ENCODE results near the gene PARVB. TPM values are rescaled to one million over a fixed set of nuclear protein-coding genes. Genes with fewer than 3 reads are reported as not detected.

Gene PARVB
- polyA plus RNA-seq, 1 donor, result 10.9 TPM

DNA sequence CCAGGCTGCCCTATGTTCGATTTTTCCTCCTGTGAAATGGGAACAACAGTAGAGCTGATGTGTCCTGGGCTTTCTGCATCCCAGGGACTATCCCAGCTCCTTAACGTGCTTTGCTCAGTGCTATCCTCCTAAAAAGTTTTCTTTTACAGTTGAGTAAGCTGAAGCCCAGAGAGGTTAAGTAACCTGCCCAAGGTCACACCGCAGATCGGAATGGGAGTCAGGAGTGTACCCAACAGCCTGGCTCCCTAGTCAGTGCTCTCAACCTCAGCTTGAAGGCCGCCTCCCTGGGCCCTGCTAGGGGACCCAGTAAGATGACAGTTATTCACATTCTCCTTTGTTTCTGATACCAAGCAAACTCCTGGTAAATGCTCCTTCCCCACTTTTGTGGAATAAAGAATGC is 45.9 kb downstream of the PARVB start:
- no peak overlapping the region for H3K4me3 ChIP-seq (ENCODE audit: low read length)
- no peaks in the 10 kb centered on the region for H3K27me3 ChIP-seq (ENCODE audit: control insufficient read depth, insufficient read depth, low read length)
- WGBS (ENCODE audit: insufficient coverage, low lambda C conversion rate), result no CpG with 5 or more reads among the region's 5 CpGs
- H3K36me3 ChIP-seq (ENCODE audit: control insufficient read depth, insufficient read depth, low read length), result no peaks in the 10 kb centered on the region
- H3K27ac ChIP-seq (ENCODE audit: low read length), result no peak overlapping the region
- DNase-seq, result no peak
- H3K4me1 ChIP-seq (ENCODE audit: control insufficient read depth, insufficient read depth, low read length), result no peaks in the 10 kb centered on the region
- H3K9me3 ChIP-seq (ENCODE audit: control insufficient read depth, low read depth, low read length), result no peaks in the 10 kb centered on the region

- no CpG with 5 or more reads among the region's 14 CpGs for WGBS (ENCODE audit: insufficient coverage, low lambda C conversion rate)
- H3K4me1 ChIP-seq (ENCODE audit: control insufficient read depth, insufficient read depth, low read length), result no peaks in the 10 kb centered on the region
- no peaks in the 10 kb centered on the region for H3K36me3 ChIP-seq (ENCODE audit: control insufficient read depth, insufficient read depth, low read length)
- H3K27ac ChIP-seq (ENCODE audit: low read length), result no peak overlapping the region
- H3K27me3 ChIP-seq (ENCODE audit: control insufficient read depth, insufficient read depth, low read length), result no peaks in the 10 kb centered on the region
- DNase-seq, result no peak
- H3K9me3 ChIP-seq (ENCODE audit: control insufficient read depth, low read depth, low read length), result no peaks in the 10 kb centered on the region
- H3K4me3 ChIP-seq (ENCODE audit: low read length), result no peak overlapping the region
Observed at GRCh38 chr22:44071781-44072326, 47.8 kb downstream of the PARVB start.

DNA sequence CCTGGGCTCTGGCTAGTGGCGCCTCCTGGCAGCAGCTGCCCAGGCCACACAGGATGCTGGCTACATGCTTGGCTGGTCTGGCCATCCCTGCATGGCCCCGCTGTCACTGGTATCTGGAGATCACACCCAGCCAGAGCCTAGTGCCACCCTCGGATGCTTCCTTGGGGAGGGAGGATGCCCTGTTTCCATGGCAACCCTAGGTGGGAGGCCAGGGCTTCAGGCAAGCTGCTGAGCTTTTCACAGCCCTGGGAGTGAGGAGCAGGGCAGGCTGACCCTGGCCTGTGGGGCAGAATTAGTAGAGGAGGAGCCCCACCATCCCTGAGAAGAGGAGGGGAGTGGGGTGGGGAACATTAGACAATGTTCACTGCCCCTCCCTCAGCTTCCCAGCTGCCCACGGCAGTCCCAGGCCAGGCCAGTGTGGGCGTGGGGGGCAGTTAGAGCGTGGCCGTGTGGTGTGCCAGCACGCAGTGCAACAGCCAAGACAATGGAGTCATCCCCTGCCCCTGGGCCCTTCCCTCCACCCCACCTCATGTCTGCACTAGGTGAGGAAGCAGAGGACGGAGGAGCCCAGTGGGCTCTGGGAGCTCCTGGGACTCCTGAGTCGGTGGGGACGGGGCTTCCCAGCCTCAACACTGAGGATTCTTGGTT is 50.4 kb downstream of the PARVB start:
- H3K4me1 ChIP-seq (ENCODE audit: control insufficient read depth, insufficient read depth, low read length), result no peaks in the 10 kb centered on the region
- H3K36me3 ChIP-seq (ENCODE audit: control insufficient read depth, insufficient read depth, low read length), result no peaks in the 10 kb centered on the region
- DNase-seq, result no peak
- no peaks in the 10 kb centered on the region for H3K9me3 ChIP-seq (ENCODE audit: control insufficient read depth, low read depth, low read length)
- no CpG with 5 or more reads among the region's 11 CpGs for WGBS (ENCODE audit: insufficient coverage, low lambda C conversion rate)
- no peak overlapping the region for H3K4me3 ChIP-seq (ENCODE audit: low read length)
- no peak overlapping the region for H3K27ac ChIP-seq (ENCODE audit: low read length)
- H3K27me3 ChIP-seq (ENCODE audit: control insufficient read depth, insufficient read depth, low read length), result no peaks in the 10 kb centered on the region

DNA sequence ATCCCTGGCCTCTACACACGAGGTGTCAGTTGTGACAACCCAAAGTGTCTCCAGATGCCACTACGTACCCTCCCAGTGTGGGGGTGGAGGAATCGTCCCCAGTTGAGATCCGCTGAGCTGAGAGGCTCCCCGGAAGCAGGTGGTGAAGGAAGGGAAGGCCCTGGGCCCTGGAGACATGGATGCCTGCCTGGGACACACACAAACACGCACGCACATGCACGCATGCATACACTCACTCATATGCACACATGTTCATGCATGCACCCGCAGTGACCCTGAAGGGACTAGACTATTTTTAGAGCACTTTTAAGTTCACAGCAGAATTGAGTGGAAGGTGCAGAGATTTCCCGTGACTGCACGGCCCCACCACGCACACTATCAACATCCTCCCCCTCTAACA is 50.9 kb downstream of the PARVB start:
- no peak for DNase-seq
- WGBS (ENCODE audit: insufficient coverage, low lambda C conversion rate), result no CpG with 5 or more reads among the region's 12 CpGs
- Histone ChIP-seq H3K4me1 (ENCODE audit: control insufficient read depth, insufficient read depth, low read length) (no peaks in the 10 kb centered on the region), H3K27me3 (ENCODE audit: control insufficient read depth, insufficient read depth, low read length) (no peaks in the 10 kb centered on the region), H3K4me3 (ENCODE audit: low read length) (no peak overlapping the region), H3K27ac (ENCODE audit: low read length) (no peak overlapping the region), H3K9me3 (ENCODE audit: control insufficient read depth, low read depth, low read length) (no peaks in the 10 kb centered on the region), H3K36me3 (ENCODE audit: control insufficient read depth, insufficient read depth, low read length) (no peaks in the 10 kb centered on the region)

DNA sequence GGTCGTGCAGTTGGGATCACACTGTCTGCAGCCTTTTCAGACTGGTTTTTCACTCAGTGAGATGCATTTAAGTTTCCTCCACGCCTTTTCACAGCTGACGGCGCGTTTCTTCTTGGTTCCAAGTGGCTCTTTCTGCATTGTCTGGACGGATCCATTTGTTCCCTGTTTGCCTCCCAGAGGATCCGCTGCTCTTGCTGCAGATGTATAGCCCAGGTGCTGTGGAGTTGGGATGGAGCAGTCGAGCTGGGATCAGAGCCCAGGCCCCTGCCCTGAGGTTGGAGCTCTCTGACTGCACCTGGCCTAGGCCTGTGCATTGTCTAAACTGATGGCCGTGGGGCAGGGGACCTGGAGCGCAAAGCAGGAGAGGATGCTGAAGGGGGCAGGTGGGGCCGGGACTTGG is 51.6 kb downstream of the PARVB start:
- H3K36me3 ChIP-seq (ENCODE audit: control insufficient read depth, insufficient read depth, low read length), result no peaks in the 10 kb centered on the region
- no peaks in the 10 kb centered on the region for H3K27me3 ChIP-seq (ENCODE audit: control insufficient read depth, insufficient read depth, low read length)
- WGBS (ENCODE audit: insufficient coverage, low lambda C conversion rate), result no CpG with 5 or more reads among the region's 11 CpGs
- DNase-seq, result no peak
- H3K27ac ChIP-seq (ENCODE audit: low read length), result no peak overlapping the region
- H3K9me3 ChIP-seq (ENCODE audit: control insufficient read depth, low read depth, low read length), result no peaks in the 10 kb centered on the region
- H3K4me3 ChIP-seq (ENCODE audit: low read length), result no peak overlapping the region
- no peaks in the 10 kb centered on the region for H3K4me1 ChIP-seq (ENCODE audit: control insufficient read depth, insufficient read depth, low read length)

DNA sequence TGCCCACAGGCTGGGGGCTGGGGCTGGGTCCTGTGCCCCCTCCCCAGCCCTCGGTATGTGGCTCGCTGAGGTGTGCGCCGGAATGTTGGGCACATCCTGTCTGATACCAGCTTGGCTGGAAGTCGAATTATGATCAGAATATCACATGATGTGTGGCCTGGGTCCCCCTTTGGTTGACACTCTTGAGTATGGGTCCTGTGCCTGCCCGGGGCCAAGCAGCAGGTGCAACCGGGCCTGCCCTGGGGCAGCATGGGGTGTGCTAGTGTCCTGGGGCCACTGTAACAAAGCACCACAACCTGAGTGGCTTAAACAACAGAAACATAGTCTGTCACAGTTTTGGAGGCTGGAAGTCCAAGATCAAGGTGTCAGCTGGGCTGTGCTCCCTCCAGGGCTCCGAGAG is 52.7 kb downstream of the PARVB start:
- Histone ChIP-seq H3K4me1 (ENCODE audit: control insufficient read depth, insufficient read depth, low read length) (no peaks in the 10 kb centered on the region), H3K9me3 (ENCODE audit: control insufficient read depth, low read depth, low read length) (no peaks in the 10 kb centered on the region), H3K4me3 (ENCODE audit: low read length) (no peak overlapping the region), H3K27me3 (ENCODE audit: control insufficient read depth, insufficient read depth, low read length) (no peaks in the 10 kb centered on the region), H3K27ac (ENCODE audit: low read length) (no peak overlapping the region), H3K36me3 (ENCODE audit: control insufficient read depth, insufficient read depth, low read length) (no peaks in the 10 kb centered on the region)
- no CpG with 5 or more reads among the region's 8 CpGs for WGBS (ENCODE audit: insufficient coverage, low lambda C conversion rate)
- DNase-seq, result no peak

- Histone ChIP-seq H3K36me3 (ENCODE audit: control insufficient read depth, insufficient read depth, low read length) (no peaks in the 10 kb centered on the region), H3K4me3 (ENCODE audit: low read length) (no peak overlapping the region), H3K4me1 (ENCODE audit: control insufficient read depth, insufficient read depth, low read length) (no peaks in the 10 kb centered on the region), H3K27me3 (ENCODE audit: control insufficient read depth, insufficient read depth, low read length) (no peaks in the 10 kb centered on the region), H3K9me3 (ENCODE audit: control insufficient read depth, low read depth, low read length) (no peaks in the 10 kb centered on the region), H3K27ac (ENCODE audit: low read length) (no peak overlapping the region)
- WGBS (ENCODE audit: insufficient coverage, low lambda C conversion rate), result 8% methylated on average over 5 of the region's 27 CpGs
- DNase-seq, result peak; percentile 42 to 70
Observed at GRCh38 chr22:44080936-44081861, 57.1 kb downstream of the PARVB start.

DNA sequence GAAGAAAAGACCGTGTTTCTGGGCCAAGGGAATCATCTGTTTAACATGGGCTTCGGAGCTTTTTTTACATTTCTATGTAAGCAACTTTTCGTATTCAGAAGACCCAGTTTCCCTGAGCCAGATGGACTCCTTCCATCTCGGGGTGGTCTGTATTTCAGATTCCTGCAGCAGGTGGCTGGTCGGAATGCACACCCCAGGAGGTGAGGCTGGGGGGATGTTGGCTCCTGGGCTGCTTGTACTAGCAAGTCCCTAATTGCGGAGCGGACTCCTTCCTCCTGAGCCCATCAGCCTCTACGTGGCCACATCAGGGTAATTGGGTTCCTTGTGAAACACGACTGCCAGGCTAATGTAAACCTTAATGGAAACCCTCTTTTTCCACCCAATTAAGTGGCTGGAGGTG is 58.7 kb downstream of the PARVB start:
- Histone ChIP-seq H3K4me3 (ENCODE audit: low read length) (no peak overlapping the region), H3K27ac (ENCODE audit: low read length) (no peak overlapping the region), H3K36me3 (ENCODE audit: control insufficient read depth, insufficient read depth, low read length) (no peaks in the 10 kb centered on the region), H3K27me3 (ENCODE audit: control insufficient read depth, insufficient read depth, low read length) (no peaks in the 10 kb centered on the region), H3K9me3 (ENCODE audit: control insufficient read depth, low read depth, low read length) (no peaks in the 10 kb centered on the region), H3K4me1 (ENCODE audit: control insufficient read depth, insufficient read depth, low read length) (no peaks in the 10 kb centered on the region)
- WGBS (ENCODE audit: insufficient coverage, low lambda C conversion rate), result no CpG with 5 or more reads among the region's 9 CpGs
- DNase-seq, result no peak

DNA sequence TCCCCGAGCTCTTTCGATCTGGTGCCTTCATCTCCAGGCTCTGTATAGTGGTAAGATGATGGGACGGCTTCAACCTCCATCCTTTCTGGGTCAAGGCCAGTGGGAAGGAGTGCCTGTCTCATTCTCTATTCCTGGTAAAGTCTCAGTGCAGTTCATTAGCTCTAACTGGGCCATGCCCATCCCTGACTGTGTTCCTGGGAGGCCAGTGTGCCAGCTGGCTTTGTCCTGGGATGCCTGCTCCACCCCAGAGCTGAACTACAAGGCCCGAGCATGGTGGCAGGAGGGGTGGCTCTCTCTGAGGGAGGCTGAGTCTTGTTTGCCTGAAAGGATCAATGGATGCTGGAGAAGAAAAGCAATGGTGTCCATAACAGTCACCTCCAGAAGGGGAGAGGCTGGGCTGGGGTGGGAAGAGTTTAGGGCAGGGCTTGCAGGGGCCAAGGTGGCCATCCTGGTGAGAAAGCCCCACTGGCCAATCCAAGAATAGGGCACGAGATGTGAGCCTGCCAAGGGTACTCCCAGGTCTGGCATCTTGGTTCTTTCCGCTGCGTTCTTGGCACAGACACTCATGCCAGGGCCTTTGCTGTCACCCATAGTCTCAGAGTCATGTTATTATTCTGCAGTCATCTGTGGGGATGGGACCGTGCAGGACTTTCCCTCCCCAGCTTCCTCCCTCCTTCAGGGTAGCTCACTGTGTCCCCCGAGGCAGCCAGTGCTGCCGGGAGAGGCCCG is 60.1 kb downstream of the PARVB start:
- Histone ChIP-seq H3K27me3 (ENCODE audit: control insufficient read depth, insufficient read depth, low read length) (no peaks in the 10 kb centered on the region), H3K9me3 (ENCODE audit: control insufficient read depth, low read depth, low read length) (no peaks in the 10 kb centered on the region), H3K36me3 (ENCODE audit: control insufficient read depth, insufficient read depth, low read length) (no peaks in the 10 kb centered on the region), H3K4me3 (ENCODE audit: low read length) (no peak overlapping the region), H3K27ac (ENCODE audit: low read length) (no peak overlapping the region), H3K4me1 (ENCODE audit: control insufficient read depth, insufficient read depth, low read length) (no peaks in the 10 kb centered on the region)
- no peak for DNase-seq
- WGBS (ENCODE audit: insufficient coverage, low lambda C conversion rate), result no CpG with 5 or more reads among the region's 11 CpGs

DNA sequence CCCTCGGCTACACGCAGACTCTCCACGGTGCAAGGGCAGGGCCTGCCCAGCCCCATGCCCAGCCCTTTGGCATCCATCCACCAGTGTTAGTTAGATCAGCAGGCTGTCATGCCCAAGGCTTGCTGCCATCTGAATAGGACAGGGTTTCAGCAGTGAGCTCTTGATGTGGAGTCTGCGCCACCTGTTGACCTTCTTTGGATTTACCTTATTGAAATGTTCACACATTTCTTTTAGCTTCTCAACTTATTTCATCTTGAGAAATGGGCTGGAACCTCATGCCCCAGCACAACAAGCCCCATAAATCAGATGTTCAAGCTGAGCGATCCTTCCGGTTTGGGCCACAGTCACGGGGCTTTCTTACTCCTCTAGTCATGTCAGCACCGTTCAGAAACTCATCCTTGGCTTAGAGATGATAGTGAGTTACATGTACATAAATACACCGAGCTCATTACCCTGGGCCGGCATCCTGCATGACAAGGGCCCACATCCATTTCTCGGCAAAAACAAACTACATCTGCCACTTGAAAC is 61.7 kb downstream of the PARVB start:
- peak in 1 of 2 donors; percentile 37 for DNase-seq
- Histone ChIP-seq H3K9me3 (ENCODE audit: control insufficient read depth, low read depth, low read length) (no peaks in the 10 kb centered on the region), H3K4me1 (ENCODE audit: control insufficient read depth, insufficient read depth, low read length) (no peaks in the 10 kb centered on the region), H3K27ac (ENCODE audit: low read length) (peak overlapping the region; percentile 27), H3K4me3 (ENCODE audit: low read length) (no peak overlapping the region), H3K27me3 (ENCODE audit: control insufficient read depth, insufficient read depth, low read length) (no peaks in the 10 kb centered on the region), H3K36me3 (ENCODE audit: control insufficient read depth, insufficient read depth, low read length) (no peaks in the 10 kb centered on the region)
- no CpG with 5 or more reads among the region's 11 CpGs for WGBS (ENCODE audit: insufficient coverage, low lambda C conversion rate)

Measured in large intestine (tissue), 3 donors.